NB4 (cell line): ENCODE data around the gene ANKRD65.
"Not testable (repeated sequence)": the region's sequence is repeated elsewhere in the genome, so short reads cannot be mapped to it uniquely, and the experiment has no call there.

ENCODE experiments used
- POLR2A ChIP-seq: IDR thresholded peaks from 2 replicates; pipeline ENCODE4 v1.6.1; 2011; ENCODE audit warnings: mild to moderate bottlenecking; ENCODE audit not compliant: insufficient read length; ENCODE audit errors: extremely low read depth
- TF ChIP-seq, protein P1 (sequence below): IDR thresholded peaks from one replicate; pipeline ENCODE4 v1.5.1; 2012; ENCODE audit warnings: low read depth, low read length
- TF ChIP-seq, protein P2 (sequence below): IDR thresholded peaks from 2 replicates; pipeline ENCODE4 v1.6.1; 2011; ENCODE audit warnings: low read depth, low read length

DNA sequence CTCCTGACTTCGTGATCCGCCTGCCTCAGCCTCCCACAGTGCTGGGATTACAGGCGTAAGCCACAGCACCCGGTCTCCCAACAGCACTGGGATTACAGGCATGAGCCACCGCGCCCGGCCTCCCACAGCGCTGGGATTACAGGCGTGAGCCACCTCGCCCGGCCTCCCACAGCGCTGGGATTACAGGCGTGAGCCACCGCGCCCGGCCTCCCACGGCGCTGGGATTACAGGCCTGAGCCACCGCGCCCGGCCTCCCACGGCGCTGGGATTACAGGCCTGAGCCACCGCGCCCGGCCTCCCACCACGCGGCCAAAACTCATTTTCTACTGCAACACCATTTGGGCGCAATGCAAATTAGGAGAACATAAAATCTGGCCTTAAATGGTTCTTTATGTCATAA is 35.7 kb downstream of the ANKRD65 start:
- TF ChIP-seq POLR2A, result not testable (repeated sequence)
- TF ChIP-seq, protein P1, sequence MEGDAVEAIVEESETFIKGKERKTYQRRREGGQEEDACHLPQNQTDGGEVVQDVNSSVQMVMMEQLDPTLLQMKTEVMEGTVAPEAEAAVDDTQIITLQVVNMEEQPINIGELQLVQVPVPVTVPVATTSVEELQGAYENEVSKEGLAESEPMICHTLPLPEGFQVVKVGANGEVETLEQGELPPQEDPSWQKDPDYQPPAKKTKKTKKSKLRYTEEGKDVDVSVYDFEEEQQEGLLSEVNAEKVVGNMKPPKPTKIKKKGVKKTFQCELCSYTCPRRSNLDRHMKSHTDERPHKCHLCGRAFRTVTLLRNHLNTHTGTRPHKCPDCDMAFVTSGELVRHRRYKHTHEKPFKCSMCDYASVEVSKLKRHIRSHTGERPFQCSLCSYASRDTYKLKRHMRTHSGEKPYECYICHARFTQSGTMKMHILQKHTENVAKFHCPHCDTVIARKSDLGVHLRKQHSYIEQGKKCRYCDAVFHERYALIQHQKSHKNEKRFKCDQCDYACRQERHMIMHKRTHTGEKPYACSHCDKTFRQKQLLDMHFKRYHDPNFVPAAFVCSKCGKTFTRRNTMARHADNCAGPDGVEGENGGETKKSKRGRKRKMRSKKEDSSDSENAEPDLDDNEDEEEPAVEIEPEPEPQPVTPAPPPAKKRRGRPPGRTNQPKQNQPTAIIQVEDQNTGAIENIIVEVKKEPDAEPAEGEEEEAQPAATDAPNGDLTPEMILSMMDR, result not testable (repeated sequence)
- TF ChIP-seq, protein P2, sequence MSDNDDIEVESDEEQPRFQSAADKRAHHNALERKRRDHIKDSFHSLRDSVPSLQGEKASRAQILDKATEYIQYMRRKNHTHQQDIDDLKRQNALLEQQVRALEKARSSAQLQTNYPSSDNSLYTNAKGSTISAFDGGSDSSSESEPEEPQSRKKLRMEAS, result not testable (repeated sequence)
